ENCODE results near the gene CCDC136.

Gene CCDC136

DNA sequence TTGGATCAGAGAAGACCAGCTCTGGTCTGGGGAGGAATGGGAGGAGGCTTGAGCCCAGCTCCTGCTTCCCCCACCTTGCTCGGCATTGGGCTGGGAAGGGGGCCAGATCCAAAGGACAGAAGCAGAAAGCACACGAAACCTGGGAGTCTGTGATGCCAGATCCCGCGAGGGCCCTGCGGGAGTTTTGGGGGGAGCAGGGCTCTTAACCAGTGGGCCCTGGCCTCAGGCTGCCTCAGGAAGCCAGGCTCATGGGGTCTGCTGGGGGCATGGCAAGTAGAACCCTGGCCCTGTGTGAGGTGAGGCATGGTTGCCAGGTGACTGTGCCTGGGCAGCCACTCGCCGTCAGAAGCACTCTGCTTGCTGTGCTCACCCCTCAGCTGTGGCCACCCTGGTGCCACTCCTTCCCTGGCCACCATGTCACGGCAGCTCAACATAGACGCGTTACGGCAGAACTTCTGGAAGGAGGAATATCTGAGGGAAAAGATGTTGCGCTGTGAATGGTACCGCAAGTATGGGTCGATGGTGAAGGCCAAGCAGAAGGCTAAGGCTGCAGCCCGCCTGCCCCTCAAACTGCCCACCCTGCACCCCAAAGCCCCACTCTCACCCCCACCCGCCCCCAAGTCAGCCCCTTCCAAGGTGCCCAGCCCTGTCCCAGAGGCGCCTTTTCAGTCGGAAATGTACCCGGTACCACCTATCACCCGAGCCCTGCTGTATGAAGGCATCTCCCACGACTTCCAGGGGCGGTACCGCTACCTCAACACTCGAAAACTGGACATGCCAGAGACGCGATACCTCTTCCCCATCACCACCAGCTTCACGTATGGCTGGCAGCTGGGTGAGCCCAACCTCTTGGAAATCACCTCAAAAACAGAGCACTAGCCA, 74.5 kb downstream of the CCDC136 start:
- DNase-seq = no peak

GRCh38 chr7:128867241-128867640, 75.5 kb downstream of the CCDC136 start:
- DNase-seq = no peak

GRCh38 chr7:128867842-128868623, 76.3 kb downstream of the CCDC136 start:
- no peak for DNase-seq

DNA sequence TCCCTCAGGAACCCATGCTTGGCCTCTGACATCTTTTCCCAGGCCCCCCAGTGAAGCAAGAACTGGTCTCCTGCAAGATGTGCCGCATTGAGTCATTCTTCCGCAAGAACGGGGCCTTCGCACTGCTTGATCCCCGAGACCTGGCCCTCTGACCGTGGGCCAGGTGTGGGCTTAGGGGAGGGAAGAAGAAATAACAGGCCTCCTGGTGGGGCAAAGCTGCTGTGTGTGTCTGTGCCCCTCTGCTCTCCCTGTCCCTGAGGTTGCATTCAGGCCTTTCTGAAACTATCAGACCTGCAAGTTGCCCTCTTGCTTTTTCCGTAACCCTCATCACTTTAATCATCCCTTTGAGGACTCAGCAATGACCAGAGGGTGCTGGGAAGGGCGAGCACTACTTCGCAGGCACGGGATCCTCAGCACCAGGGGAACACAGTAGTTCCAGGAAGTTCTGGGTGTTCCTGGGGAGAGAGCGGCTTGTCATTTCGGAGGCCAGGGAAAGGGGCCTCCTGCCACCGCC, 76.9 kb downstream of the CCDC136 start:
- DNase-seq = no peak

- peak; percentile 84 for DNase-seq
Observed at GRCh38 chr7:128869138-128869943, 77.6 kb downstream of the CCDC136 start.

DNA sequence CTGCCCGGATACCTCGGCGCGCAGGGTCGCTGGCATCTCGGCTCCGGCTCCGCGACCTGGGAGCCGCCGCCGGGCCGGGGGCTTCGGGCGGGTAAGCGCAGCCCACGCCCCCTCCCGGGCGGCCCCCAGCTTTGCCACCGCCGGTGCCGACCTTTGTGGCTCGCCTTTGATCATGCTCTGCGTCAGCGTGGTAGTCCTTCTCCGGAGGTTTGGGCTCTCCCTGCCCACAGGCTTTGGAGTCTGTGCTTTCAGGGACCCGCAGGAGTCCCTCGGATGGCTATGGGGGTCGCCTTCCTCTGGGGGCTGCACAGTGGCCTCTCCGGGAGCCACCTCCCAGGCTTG, 78.1 kb downstream of the CCDC136 start:
- DNase-seq = no peak

GRCh38 chr7:128871050-128871449, 79.3 kb downstream of the CCDC136 start:
- no peak for DNase-seq
